ENCODE data around the gene HACD3. TPM values are rescaled to one million over a fixed set of nuclear protein-coding genes. Genes with fewer than 3 reads are reported as not detected.

HACD3 gene
- total and polyA plus RNA-seq, 2 of the 13 experiments (the other 11 are each of a cell fraction or from before 2014, with no cell fraction given) = 73.6 to 161 TPM

GRCh38 chr15:65621638-65622037 lies 91.4 kb downstream of the HACD3 start, which contains the start of gene SLC24A1:
Gene SLC24A1, plus strand, starts transcription at chr15:65621938. Its CDS starts 2,143 bp downstream, at chr15:65624081.
- no peak within 1 kb of the TSS for H3K27ac ChIP-seq (ENCODE audit: extremely low read length, insufficient read depth, low read length)
- H3K27me3 ChIP-seq (ENCODE audit: control insufficient read depth in 1 of 2, insufficient read depth in 2 of 2, low read length in 2 of 2) = no peaks in the 10 kb centered on the region; a peak in 1 of 5 replicates
- POLR2A ChIA-PET = no interaction called here
- TF ChIP-seq ZNF383 (CRISPR knock-in tag; IDR thresholded peaks at IDR 0.05; ENCODE audit: borderline replicate concordance) (no peak), ZNF569 (CRISPR knock-in tag; IDR thresholded peaks at IDR 0.05; ENCODE audit: borderline replicate concordance) (no peak), BRD4 (CRISPR knock-in tag; IDR thresholded peaks at IDR 0.05) (no peak), ZBTB49 (CRISPR knock-in tag; IDR thresholded peaks at IDR 0.05; ENCODE audit: borderline replicate concordance) (no peak), GABPB1 (CRISPR knock-in tag; IDR thresholded peaks at IDR 0.05) (no peak), ATF7-NPFF (CRISPR knock-in tag; IDR thresholded peaks at IDR 0.05; ENCODE audit: low read depth) (no peak), ATF2 (CRISPR knock-in tag; IDR thresholded peaks at IDR 0.05) (no peak), ZNF20 (CRISPR knock-in tag; IDR thresholded peaks at IDR 0.05) (no peak), ZFP91 (CRISPR knock-in tag; IDR thresholded peaks at IDR 0.05; ENCODE audit: borderline replicate concordance) (no peak)
- DNase-seq (ENCODE audit: low spot score) (no peak), ATAC-seq (no peak), FAIRE-seq (no peak)
- intact Hi-C loops (cut with micrococcal nuclease; ENCODE audit: unreplicated experiment) = no loop called here
- no peak within 1 kb of the TSS for H3K4me2 ChIP-seq (ENCODE audit: low read depth, low read length)
- in situ Hi-C loops (cut with HindIII; ENCODE audit: extremely low pct_ligation_motif_present, low pct_unique_long_range_greater_than_20kb) = no loop called here
- 96% methylated on average over 6 of the region's 6 CpGs for WGBS (ENCODE audit: low lambda C conversion rate)
- no peak within 1 kb of the TSS for H3K9ac ChIP-seq (ENCODE audit: insufficient read depth, low read depth, low read length)
- no peaks in the 10 kb centered on the region for H3K79me2 ChIP-seq (ENCODE audit: insufficient read depth, low read length)
- no TSS peak for BruUV-seq (replicated peaks)
- H3K4me1 ChIP-seq (ENCODE audit: insufficient read depth, low read length) = no peaks in the 10 kb centered on the region
- H4K20me1 ChIP-seq (ENCODE audit: insufficient read depth, low read length) = no peaks in the 10 kb centered on the region
- CTCF ChIA-PET (ENCODE audit: low intra/inter-chr PET ratio, low total read pairs) = no interaction called here
- no peak within 1 kb of the TSS for H2AFZ ChIP-seq (ENCODE audit: low read length)
- H3K9me3 ChIP-seq (ENCODE audit: low read length) = no peaks in the 10 kb centered on the region
- peaks cover 4 to 13% of the 10 kb centered on the region in 2 experiments; a peak in 4 of 5 replicates for H3K36me3 ChIP-seq (replicated peaks in 1 of 2; ENCODE audit: control insufficient read depth in 1 of 2, insufficient read depth in 2 of 2, low read length in 2 of 2)
- no peak within 1 kb of the TSS for H3K4me3 ChIP-seq (replicated peaks in 1 of 3; ENCODE audit: insufficient read depth in 1 of 3, low read depth in 2 of 3, low read length in 3 of 3)

Data from HepG2 (cell line).